ENCODE results near the gene MRPS2. TPM values are rescaled to one million over a fixed set of nuclear protein-coding genes. Genes with fewer than 3 reads are reported as not detected.

MRPS2 gene
- total RNA-seq, 2 experiments from 2014 or later = 56.4 to 57.4 TPM

DNA sequence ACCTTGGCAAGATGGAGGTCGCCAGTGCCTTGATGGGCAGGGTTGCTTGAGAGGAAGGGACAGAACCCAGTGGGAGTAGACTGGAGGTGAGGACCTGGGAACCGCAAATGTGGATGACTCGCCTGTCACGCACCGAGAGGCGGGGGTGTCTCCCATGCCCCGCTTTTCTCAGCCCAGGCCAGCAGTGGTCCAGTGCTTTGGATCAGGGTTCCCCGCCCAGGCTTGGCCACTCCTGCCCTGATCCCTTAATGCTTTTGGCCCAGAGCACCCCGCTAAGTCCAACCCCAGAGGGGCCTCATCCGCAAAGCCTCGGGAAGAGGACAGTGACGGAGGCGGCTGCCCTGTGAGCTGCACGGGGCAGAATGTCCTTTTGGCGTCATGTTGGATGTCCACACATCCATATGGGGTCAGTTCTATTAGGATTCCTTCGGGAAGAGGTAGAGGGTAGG lies 2.4 kb downstream of the MRPS2 start:
- TF ChIP-seq, protein P1, sequence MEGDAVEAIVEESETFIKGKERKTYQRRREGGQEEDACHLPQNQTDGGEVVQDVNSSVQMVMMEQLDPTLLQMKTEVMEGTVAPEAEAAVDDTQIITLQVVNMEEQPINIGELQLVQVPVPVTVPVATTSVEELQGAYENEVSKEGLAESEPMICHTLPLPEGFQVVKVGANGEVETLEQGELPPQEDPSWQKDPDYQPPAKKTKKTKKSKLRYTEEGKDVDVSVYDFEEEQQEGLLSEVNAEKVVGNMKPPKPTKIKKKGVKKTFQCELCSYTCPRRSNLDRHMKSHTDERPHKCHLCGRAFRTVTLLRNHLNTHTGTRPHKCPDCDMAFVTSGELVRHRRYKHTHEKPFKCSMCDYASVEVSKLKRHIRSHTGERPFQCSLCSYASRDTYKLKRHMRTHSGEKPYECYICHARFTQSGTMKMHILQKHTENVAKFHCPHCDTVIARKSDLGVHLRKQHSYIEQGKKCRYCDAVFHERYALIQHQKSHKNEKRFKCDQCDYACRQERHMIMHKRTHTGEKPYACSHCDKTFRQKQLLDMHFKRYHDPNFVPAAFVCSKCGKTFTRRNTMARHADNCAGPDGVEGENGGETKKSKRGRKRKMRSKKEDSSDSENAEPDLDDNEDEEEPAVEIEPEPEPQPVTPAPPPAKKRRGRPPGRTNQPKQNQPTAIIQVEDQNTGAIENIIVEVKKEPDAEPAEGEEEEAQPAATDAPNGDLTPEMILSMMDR (IDR thresholded peaks at IDR 0.05) = no peak
- Mint-ChIP-seq H3K4me3 (peak overlapping the region; percentile 85), H3K36me3 (ENCODE audit: low read depth) (peaks cover 37% of the 10 kb centered on the region), H3K9me3 (no peaks in the 10 kb centered on the region), H3K4me1 (ENCODE audit: low read depth) (peaks cover 13% of the 10 kb centered on the region), H3K27me3 (no peaks in the 10 kb centered on the region), H3K27ac (no peak overlapping the region)
- ATAC-seq (no peak), DNase-seq (no peak)
- intact Hi-C loops (cut with micrococcal nuclease) = no loop called here
- POLR2A ChIA-PET = no interaction called here
- CTCF ChIA-PET = no interaction called here

DNA sequence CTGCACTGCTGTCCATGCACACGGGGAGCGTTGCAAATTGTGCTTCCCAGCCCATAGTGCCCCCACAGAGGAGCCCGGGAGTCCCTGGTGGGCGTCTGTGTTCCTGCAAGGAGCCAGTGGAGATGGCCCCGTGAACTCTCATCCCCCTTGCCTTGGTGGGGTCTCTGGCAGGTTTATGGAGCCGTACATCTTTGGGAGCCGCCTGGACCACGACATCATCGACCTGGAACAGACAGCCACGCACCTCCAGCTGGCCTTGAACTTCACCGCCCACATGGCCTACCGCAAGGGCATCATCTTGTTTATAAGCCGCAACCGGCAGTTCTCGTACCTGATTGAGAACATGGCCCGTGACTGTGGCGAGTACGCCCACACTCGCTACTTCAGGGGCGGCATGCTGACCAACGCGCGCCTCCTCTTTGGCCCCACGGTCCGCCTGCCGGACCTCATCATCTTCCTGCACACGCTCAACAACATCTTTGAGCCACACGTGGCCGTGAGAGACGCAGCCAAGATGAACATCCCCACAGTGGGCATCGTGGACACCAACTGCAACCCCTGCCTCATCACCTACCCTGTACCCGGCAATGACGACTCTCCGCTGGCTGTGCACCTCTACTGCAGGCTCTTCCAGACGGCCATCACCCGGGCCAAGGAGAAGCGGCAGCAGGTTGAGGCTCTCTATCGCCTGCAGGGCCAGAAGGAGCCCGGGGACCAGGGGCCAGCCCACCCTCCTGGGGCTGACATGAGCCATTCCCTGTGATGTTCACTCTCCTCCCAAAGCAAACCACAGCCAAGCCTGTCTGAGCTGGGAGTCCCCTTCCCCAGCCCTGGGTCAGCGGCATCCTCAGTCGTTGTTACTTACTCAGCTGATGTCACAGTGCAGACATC lies 3.1 kb downstream of the MRPS2 start:
- Mint-ChIP-seq H3K9me3 (peaks cover under 1% of the 10 kb centered on the region), H3K4me3 (peak overlapping the region; percentile 85)
- POLR2A ChIA-PET = interaction anchor here (1.2 to 1.6 kb wide), 2 partner anchors 10 to 11 kb away, joined by 6 to 7 read pairs; no protein-coding TSS in a partner anchor

DNA sequence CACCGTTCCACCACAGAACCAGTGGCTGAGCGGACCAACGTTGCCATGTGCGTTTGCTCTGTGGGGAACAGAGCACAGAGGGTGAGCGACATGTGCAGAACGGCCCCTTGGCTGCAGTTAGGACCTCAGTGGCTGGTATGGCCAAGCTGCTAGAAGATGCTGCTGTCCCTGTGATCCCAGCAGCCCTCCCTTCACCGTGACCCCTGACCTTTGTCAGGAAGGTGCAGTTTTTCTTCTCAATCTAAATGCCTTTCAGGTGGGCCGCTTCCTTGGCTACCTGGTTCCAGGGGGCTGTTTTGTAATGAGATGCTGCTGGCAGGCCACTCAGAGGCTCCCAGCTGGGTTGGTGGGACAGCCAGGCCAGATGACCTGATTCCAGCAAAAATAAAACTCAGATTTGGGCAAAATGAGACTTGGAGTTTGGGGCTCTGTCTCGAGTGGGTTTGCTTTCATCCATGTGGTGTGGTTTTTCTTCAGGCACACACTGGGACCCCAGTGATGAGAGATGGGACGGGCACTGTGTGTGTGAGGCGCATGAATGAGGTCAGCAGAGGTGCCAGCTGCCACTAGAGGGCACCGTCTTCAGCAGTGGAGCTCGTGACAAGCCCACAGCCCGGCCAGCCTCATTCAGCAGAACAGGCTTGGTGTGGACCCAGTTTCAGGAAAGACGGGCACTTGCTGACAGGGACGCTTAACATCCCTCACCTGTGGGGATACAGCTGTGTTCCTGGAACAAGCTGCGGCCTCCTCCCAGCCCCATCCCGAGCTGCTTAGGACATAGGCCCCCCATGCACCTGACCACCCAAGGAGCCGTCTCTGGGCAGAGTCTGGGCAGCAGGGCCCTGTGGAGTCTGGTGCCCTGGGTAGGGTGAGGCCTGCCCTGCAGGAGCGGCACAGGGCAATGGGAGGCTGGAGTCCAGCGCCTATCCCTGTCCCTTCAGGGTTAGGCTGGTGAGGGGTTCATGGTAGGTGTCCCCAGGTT lies 4.1 kb downstream of the MRPS2 start:
- Mint-ChIP-seq H3K27ac (no peak overlapping the region), H3K9me3 (peaks cover 8% of the 10 kb centered on the region), H3K27me3 (peaks cover under 1% of the 10 kb centered on the region), H3K36me3 (ENCODE audit: low read depth) (peaks cover 37% of the 10 kb centered on the region), H3K4me3 (no peak overlapping the region), H3K4me1 (ENCODE audit: low read depth) (peaks cover 13% of the 10 kb centered on the region)
- DNase-seq (peak; percentile 73), ATAC-seq (peak; percentile 26)
- intact Hi-C loops (cut with micrococcal nuclease) = no loop called here
- CTCF ChIA-PET = interaction anchor here (0.9 to 2.2 kb wide), 4 partner anchors 10 to 18 kb away, joined by 3 to 11 read pairs (median 4); no protein-coding TSS in a partner anchor
- TF ChIP-seq, protein P1 (IDR thresholded peaks at IDR 0.05) = peak; percentile 65
- POLR2A ChIA-PET = interaction anchor here (0.8 to 1.6 kb wide), 3 partner anchors 9 to 13 kb away, joined by 4 to 7 read pairs (median 6); no protein-coding TSS in a partner anchor

More for the DNA sequence above, 3.1 kb downstream of the MRPS2 start:
- DNase-seq (no peak), ATAC-seq (no peak)
- TF ChIP-seq, protein P1 (IDR thresholded peaks at IDR 0.05) = no peak
- CTCF ChIA-PET = interaction anchor here (2.2 kb wide), 1 partner anchor 10 kb away, joined by 11 read pairs; no protein-coding TSS in a partner anchor
- peaks cover 13% of the 10 kb centered on the region for H3K4me1 Mint-ChIP-seq (ENCODE audit: low read depth)
- H3K27me3 Mint-ChIP-seq = no peaks in the 10 kb centered on the region
- no peak overlapping the region for H3K27ac Mint-ChIP-seq
- intact Hi-C loops (cut with micrococcal nuclease) = no loop called here
- H3K36me3 Mint-ChIP-seq (ENCODE audit: low read depth) = peaks cover 37% of the 10 kb centered on the region

DNA sequence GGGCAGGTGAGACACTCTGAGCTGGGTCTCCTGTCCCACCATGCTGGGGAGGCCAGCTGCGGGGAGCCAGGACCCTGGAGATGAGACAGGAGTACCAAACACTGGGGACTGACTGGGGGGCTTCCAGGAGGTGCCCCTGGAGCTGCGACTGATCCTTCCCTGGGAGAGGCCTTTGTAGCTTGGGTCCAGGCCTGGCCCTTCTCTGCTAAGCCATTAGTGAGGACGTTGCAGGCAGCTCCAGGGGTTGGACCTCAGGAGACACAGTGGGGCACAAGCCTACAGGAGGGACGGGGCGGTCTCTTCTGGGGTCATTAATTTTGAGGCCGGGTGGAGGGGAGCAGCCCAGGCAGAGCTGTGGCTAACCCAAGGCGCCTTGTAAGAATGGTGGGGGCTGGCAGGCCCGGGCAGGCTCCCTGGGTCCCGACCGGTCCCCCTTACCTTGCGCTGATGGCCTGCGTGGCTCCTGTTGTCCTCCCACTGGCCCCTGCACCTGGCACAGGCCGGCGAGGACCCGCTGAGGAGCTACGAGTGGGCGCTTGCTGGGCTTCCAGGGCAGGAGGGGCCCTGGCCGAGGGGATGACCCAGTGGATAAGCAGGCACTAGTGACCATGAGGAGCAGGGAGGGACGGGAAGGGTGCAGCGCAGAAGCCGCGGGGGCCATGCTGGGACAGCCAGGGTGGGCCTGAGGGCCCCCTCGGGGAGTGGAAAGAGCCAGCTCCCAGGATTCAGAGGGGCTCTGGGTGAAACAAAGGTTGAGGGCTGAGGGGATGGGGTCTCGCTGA lies 5.1 kb downstream of the MRPS2 start:
- H3K27me3 Mint-ChIP-seq = peaks cover 1% of the 10 kb centered on the region
- ATAC-seq (no peak), DNase-seq (no peak)
- intact Hi-C loops (cut with micrococcal nuclease) = no loop called here
- ChIA-PET POLR2A (interaction anchor here (0.8 to 1.6 kb wide), 2 partner anchors 12 to 13 kb away, joined by 4 to 6 read pairs; no protein-coding TSS in a partner anchor), CTCF (interaction anchor here (1.1 to 2.2 kb wide), 3 partner anchors 9 to 12 kb away, joined by 3 to 11 read pairs (median 6); no protein-coding TSS in a partner anchor)
- H3K4me3 Mint-ChIP-seq = no peak overlapping the region
- peaks cover 37% of the 10 kb centered on the region for H3K36me3 Mint-ChIP-seq (ENCODE audit: low read depth)
- peaks cover 9% of the 10 kb centered on the region for H3K9me3 Mint-ChIP-seq
- H3K27ac Mint-ChIP-seq = no peak overlapping the region
- peaks cover 13% of the 10 kb centered on the region for H3K4me1 Mint-ChIP-seq (ENCODE audit: low read depth)
- TF ChIP-seq, protein P1 (IDR thresholded peaks at IDR 0.05) = no peak
